HG03280 (cell line): ENCODE data around the gene EDAR.

Experiments used
- ATAC-seq: cut with Tn5 transposase; IDR thresholded peaks from one replicate; pipeline ENCODE4 v1.9.1; 2021; ENCODE audit warnings: mild to moderate bottlenecking, moderate library complexity; ENCODE audit not compliant: unreplicated experiment

The EDAR gene

GRCh38 chr2:108942231-108942825, 46.7 kb downstream of the EDAR start:
- no peak for ATAC-seq

DNA sequence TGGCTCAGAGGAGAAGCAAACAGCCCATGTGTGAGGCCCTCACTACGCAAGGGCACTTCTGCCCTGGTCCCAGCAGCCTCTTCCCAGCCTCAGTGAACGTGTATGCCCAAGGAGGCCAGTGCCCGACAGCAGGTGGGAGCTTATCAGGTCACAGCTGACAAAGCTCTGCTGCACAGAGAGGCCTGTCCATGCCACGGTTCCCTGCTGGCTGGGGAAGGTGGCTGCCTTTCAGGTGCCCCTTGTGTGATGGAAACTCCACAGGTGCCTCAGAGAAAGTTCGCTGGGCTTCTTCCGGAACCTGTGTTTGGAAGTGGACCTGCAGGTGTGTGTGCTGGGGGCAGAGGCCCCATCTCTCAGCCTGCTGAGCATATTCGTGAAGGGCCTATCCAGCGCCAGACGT, 47.3 kb downstream of the EDAR start:
- no peak for ATAC-seq

- no peak for ATAC-seq
Observed at GRCh38 chr2:108941161-108941665, 47.8 kb downstream of the EDAR start.

GRCh38 chr2:108940156-108940555, 48.9 kb downstream of the EDAR start:
- ATAC-seq, result no peak

DNA sequence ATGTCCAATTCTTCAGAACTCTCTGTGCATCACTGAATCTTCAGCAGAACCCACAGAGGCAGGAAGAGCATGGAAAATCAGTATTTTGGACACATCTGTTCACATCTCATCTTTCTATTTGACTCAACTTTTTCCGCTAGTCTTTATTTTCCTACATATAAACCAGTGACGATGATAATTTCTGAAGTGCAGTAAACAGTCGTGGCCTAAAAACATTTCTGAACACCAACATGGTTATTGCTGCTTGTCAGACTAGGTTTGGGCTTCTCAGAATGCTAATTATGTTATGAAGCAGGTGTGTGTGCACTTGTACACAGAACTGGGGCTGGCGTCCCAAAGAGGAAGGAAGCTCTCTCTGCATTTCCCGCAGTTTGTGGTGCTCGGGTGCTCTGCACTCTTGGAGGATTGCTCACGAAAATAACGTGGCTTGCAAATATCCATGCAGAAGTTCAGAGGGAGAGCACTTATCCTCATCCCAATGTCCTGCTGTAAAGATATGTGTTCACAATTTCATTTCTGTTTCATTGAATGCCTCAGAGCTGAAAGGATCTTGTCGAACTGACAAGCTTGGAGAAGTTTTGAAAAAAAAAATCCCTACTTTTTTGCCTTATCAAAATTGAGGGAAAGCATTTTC, 50.8 kb downstream of the EDAR start:
- ATAC-seq, result no peak

DNA sequence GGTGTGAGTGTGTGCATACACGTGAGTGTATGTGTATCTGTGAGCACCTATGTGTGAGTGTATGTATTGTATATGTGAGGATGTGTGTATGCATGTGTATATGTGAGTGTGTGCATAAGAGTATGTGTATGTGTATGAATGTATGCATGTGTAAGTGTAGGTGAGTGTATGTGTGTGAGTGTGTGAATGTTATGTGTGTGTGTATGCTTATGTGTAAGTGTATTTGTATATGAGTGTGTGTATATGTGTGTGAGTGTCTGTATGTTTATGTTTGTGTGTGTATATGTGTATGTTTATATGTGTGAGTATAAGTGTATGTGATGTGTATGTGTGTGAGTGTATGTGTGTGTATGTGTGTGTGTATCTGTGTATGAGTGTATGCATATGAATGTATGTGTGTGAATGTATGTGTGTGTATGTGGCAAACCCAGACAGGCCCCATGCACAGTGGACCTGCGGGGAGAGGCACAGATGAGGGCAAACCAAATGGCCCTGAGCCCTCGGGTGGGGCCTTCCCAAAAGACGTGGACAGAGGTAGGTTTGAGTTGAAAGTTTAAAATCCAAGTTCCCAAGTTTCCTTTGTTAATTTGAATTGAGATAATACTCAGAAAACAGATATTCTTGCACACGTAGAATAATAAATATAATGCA, 51.5 kb downstream of the EDAR start:
- no peak for ATAC-seq

DNA sequence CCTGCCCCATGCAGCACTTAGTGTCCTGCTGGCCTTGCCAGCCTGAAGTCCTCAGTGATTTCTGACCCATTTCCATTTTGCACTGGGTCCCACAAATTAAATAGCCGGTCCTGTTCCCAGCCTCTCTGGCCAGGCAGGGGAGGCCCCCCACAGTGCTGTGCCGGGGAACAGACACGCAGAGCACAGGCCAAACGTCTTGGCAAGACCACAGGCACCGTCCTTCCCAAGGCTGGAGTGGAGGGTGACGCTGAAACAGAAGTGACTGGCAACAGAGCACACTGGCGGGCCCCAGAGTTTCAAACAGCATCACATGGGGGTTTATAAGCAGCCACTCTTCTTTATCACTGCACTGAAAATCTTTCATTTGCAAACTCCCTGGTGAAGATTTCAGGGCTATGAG, 52.2 kb downstream of the EDAR start:
- no peak for ATAC-seq

- ATAC-seq, result no peak
Observed at GRCh38 chr2:108936076-108936864, 52.8 kb downstream of the EDAR start.

- no peak for ATAC-seq
Observed at GRCh38 chr2:108935271-108935741, 53.7 kb downstream of the EDAR start.

DNA sequence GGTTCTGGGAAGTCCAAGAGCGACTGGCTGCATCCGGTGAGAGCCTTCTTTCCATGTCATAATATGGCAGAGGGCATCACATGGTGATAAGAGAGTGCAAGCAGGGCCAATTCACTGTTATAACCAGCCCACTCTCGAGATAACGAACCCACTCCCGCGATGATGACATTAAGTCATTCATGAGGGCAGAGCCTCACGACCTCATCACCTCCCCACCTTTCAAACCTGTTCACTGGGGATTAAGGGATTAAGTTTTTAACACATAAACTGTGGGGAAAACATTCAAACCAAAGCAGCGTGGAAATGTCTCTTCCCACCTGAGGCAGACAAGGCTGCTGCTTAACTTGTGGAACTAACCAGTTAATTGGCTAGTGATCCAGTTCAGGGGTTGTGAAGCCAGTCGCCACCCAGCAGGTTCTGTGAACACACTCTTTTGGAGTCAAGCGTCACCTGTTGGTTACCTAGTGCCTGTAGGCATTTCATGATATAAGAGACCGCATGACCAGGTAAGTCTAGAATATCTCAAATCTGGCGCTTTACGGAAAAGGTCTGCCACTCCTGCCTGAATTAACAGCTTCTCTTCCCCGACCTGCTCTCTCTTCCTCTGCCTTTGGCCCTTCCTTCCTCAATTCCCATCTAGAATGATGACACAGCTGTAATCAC, 54.3 kb downstream of the EDAR start:
- ATAC-seq, result no peak

- ATAC-seq, result no peak
Observed at GRCh38 chr2:108934151-108934550, 54.9 kb downstream of the EDAR start.

DNA sequence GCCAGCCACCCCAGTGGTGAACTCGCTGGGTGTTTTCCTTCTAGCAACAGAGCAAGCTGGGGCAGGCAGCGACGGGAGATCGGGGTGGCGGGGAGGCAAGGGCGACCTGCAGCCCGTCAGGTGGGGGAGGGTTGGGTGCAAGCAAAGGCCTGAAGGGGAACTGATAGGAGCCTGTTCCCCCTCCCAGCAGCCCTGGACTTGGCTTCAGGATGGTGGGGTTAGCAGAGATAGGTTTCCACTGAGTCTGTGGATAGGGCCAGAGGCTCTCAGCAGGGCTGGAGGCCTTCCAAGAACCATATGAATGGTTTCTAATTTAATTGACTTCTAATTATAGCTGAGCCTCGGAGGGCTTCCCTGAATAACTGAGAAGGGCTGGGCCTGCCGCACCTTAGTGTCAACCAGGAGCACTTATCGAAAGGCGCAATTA, 55.3 kb downstream of the EDAR start:
- no peak for ATAC-seq

DNA sequence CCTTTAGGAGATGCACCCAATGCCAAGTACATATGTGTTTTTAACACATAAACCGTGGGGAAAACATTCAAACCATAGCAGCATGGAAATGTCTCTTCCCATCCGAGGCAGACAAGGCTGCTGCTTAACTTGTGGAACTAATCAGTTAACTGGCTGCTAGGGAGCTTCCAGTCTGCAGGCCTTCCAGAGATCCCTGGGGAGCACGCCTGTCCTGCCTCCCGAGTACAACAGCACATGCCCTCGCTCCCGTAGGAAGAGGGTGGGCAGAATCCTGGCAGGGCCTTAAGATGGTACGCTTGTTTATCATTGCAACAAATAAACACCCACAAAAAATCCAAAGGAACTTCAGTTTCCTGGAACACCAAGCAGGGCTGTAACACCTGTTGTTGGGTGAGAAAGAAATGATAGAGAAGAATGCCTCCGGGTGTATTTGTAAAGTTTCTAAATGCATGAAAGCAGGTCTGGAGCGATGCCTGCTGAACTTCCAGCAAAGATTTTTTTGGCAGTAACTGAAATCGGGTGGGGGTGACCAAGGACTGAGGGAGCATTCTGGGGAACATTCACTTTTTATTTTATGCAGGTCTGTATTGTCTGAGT, 56.2 kb downstream of the EDAR start:
- no peak for ATAC-seq

GRCh38 chr2:108931372-108931771, 57.6 kb downstream of the EDAR start:
- ATAC-seq, result no peak

GRCh38 chr2:108929807-108930425, 59.1 kb downstream of the EDAR start:
- no peak for ATAC-seq

GRCh38 chr2:108928660-108929377, 60.2 kb downstream of the EDAR start:
- no peak for ATAC-seq

- ATAC-seq, result no peak
Observed at GRCh38 chr2:108927936-108928659, 60.9 kb downstream of the EDAR start.

DNA sequence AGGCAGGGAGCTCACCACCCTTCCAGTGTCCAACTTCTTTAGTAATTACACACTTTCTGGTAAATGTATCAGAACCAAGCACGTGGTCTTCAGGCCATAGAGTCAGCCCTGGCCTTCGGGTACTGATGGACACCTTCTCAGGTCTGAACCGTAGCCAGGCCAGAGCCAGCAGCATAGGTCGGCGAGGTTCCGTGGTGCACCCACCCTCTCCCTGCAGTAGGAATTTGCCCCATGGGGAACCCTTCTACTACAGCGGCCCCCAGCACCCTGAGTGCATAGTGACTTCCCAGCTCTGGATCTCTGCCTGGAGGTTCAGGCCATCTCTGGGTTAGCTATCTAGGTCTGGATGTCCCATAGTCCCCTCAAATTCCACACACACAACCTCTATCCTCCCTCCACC, 61.6 kb downstream of the EDAR start:
- ATAC-seq, result no peak
